ENCODE measurements around the gene CACNA1I.

DNA sequence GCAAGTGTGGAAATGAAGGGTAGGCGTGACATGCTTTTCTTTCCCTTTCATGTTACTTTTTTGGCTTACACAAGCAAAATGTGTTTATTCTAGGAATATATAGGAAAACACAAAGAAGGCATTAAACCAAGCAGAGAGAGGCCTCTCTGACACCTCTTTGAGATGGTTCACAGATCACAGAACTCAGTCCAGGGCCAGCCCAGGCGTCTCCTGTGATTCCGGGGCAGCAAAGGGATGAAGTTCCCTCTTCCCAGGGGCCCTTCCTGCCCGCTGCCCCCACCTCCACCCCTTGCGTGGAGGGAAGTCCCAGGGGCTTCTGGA, 78.0 kb downstream of the CACNA1I start:
- no peak for TF ChIP-seq POLR2A (IDR thresholded peaks at IDR 0.05)
- TF ChIP-seq CTCF (IDR thresholded peaks at IDR 0.05): no peak
